Activated naive CD4-positive, alpha-beta T cell treated with anti-CD3 and anti-CD28 coated beads, Interleukin-2, amount 50 U/mL, for 72 hours (primary cell): Measurements from ENCODE around the gene PLEKHG3. TPM values are rescaled to one million over a fixed set of nuclear protein-coding genes. Genes with fewer than 3 reads are reported as not detected.
A peak's percentile ranks its signal among the peaks of the same experiment; 100 is the strongest.

Source experiments
- ATAC-seq, 2 donors: fragments of 150-1000 bp; cut with Tn5 transposase; 2 replicates each; pipeline ENCODE4 v1.10.0; 2021; ENCODE audit warnings: mild to moderate bottlenecking in 2 of 2, moderate library complexity in 2 of 2
- DNase-seq, 2 donors: peaks; one replicate each; pipeline ENCODE4 v3.0.0; 2021 to 2022; ENCODE audit warnings: low spot score in 2 of 2
- H3K27ac Mint-ChIP-seq, 2 donors: one replicate each; pipeline ENCODE4 v1.8.0; 2022; ENCODE audit warnings: mild to moderate bottlenecking in 2 of 2, mixed read lengths in 2 of 2
- H3K36me3 Mint-ChIP-seq, 2 donors: one replicate each; pipeline ENCODE4 v1.8.0; 2022; ENCODE audit warnings: mixed read lengths in 2 of 2
- H3K9me3 Mint-ChIP-seq, 2 donors: one replicate each; pipeline ENCODE4 v1.8.0; 2022; ENCODE audit warnings: mixed read lengths in 2 of 2
- total RNA-seq, 2 donors: library from RNA; stranded (reverse); gene quantifications; one replicate each; pipeline ENCODE4 v1.2.3, GENCODE V29; 2022

The PLEKHG3 gene
- total RNA-seq, 2 donors from 2014 or later = 0.66 to 1.1 TPM

DNA sequence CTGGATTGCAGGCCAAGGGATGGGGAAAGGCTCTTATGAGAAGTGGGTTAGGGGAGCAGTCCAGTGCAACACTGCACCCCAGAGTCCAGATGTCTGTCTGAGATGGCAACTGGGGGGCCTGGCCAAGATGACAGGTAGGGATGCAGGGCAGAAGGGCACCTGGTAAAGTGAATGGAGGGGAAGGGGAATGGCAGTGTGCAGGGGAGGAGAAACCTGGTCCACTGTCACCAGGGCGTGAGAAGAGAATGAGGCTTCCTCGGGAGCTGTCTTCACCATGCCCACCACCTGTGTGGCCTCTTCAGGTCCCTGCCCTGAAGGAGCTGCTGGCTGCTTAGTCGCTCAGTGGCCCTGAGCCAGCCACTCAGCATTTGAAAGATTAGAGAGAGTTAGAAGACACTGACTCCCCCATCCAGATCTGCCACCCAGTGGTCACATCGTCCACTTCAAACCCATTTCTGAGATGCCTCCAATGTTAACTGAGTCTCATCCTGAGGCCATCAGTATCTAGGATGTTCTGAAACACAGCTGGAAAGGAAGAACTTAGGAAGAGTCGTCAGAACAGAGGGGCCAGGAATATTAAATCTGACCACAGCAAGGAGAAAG, 57.3 kb downstream of the PLEKHG3 start:
- DNase-seq = no peak
- no peaks in the 10 kb centered on the region for H3K9me3 Mint-ChIP-seq
- ATAC-seq = no peak
- H3K36me3 Mint-ChIP-seq = no peaks in the 10 kb centered on the region
- H3K27ac Mint-ChIP-seq = no peak overlapping the region

DNA sequence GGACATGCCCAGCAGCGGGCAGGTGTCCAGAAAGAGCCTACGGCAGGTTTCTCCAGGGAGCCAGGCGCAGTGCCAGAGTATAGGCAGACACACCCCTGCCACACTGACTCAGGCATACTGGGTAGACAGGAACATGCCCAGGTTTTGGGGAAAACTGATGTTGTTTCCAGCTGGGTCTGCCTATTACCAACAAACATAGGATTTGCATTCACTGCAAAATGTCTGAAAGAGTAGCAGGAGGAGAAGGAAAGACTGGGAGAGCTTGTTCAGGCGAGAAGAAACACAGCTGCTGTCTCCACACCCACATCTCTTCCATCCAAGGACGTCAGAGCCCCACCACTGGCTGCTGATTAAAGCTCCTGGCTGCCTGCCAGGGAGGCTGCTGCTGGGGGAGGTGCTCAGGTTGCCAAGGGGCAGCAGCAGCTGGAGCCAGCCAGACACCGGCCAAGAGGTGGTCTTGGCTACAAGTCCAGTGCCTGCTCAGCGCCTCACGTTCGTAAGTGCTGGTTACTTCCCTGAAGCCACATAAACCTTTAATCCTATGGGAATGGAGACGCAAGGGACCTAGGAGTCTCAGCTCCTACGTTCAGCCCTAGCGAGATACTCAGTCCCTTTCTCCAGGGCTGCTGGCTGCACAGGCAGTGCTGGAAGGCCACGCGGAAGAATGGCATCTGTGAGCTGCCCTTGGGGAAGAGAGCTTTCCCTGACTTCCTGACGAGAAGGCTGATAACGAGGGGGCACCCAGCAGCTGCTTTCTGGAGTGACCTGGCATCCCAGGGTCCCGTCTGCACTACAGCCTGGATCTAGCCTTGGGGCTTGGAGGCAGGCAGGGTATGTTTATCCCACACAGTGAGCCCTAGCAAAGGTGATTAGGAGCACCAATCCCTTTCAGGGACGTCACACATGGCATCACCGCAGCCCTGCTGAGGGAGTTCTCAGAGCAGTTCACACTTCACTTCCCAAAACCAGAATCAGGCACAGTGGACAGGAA, 58.1 kb downstream of the PLEKHG3 start:
- Mint-ChIP-seq H3K27ac (no peak overlapping the region), H3K9me3 (no peaks in the 10 kb centered on the region), H3K36me3 (no peaks in the 10 kb centered on the region)
- DNase-seq (no peak), ATAC-seq (no peak)

DNA sequence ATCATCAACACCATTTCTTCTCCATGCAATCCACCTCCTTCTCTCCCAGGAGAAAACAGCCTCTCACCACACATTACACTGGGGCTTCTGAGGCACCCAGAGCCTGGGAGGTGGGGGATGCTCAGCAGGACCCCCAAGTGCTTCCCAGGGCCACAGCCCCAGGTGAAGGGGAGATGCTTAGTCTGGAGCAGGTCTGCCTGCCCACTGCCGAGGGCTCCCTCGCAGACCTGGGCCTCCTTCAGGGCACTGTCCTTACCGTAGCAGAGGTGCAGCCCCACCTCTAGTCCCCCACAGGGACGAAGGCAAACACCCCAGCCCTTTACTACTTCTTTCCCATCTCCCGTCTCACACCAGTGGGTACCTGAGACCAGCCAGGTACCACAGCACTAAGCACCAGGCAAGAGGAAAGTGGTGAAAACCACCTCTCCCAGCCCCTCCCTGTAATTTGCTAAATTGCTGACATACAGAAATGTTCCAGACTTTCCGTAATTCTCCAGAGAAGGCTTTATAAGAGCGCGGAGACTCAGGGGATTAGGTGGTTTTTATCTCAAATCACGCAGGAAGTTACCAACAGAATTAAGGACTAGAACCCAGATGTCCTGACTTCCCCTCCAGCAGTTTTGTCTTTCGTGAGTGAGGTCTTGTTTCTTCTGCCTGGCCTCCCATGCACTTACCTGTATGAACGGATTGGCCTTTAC, 59.0 kb downstream of the PLEKHG3 start:
- DNase-seq (no peak), ATAC-seq (no peak)
- Mint-ChIP-seq H3K9me3 (no peaks in the 10 kb centered on the region), H3K36me3 (no peaks in the 10 kb centered on the region), H3K27ac (no peak overlapping the region)

DNA sequence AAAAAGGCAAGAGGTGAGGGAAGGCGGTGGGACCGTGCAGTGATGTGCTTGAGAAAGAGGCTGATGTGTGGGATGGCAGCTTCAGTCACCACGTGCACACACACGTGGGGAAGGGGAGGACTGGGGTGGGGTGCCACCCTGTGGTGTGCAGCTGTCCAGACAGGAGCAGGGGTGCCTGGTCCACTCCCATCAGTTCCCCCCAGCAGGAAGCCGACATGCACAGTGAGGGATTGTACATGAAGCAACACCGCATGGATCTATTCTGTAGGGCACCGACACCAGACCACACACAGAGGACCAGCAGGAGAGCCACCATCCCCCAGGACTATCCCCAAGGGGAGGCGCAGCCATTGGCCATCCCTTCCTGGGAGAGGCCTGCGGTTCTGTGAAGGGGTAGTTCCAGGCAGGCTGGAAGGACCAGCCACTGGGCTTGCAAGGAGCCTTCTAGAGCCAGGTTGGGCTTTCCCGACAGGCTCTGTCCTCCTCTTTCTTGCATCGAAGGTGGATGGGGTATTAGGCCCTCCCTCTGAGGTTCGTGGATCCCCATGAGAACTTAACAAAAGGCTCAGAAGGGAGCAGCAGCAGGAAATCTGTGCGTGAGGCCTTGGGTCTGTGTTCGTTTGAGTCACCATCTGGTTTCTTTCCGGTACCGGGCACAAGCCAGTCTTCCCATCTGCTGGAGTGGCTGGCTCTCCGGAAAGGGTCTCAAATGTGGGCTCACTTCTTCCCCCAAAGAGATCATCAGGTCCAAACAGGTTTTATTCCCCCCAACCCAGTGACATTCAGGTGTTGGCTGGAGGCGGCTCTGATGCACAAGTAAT, 59.8 kb downstream of the PLEKHG3 start:
- no peaks in the 10 kb centered on the region for H3K9me3 Mint-ChIP-seq
- no peaks in the 10 kb centered on the region for H3K36me3 Mint-ChIP-seq
- ATAC-seq (no peak), DNase-seq (no peak)
- H3K27ac Mint-ChIP-seq = peak overlapping the region in 1 of 2 donors; percentile 6

DNA sequence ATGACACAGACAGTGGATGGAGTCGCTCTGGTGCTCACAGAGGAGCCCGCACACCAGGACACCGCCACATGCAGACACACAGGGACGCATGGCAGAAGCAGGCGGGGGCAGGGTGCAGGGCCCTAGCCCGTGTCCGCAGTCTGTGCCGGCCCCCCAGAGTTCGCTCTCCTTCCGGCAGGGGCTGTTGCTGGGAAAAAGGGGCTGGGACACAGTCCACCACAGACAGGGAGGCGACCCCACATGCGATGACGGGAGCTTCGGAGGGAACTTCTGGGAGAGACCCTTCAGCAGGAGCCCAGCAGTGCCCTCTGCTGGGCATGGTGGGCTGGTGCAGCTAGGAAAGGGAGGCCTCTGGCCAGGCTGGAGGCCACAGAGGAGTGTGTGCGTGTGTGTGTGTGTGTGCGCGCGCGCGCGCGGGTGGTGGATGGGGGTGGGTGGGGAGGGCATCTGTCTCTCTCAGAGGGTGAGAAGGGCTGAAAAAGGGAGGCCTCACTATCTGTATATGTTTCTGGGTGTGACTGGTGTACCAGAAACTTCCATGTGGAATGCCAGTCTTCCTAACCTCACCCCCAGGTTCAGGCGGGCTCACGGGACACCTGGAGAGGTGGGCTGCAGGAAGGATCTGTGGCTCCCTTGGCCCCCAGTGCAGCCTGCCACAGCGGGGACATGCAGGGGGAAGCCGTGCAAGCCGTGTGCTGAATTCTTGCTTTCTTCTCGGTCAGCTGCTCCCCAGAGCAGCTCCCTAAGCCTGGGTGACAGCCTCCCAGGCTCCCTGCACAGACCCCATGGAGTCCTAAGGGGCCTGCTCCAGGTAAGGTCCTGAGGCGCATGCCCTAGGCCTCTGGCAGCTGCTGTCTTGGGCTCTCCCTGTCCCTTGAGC, 60.7 kb downstream of the PLEKHG3 start:
- no peak overlapping the region for H3K27ac Mint-ChIP-seq
- no peaks in the 10 kb centered on the region for H3K36me3 Mint-ChIP-seq

DNA sequence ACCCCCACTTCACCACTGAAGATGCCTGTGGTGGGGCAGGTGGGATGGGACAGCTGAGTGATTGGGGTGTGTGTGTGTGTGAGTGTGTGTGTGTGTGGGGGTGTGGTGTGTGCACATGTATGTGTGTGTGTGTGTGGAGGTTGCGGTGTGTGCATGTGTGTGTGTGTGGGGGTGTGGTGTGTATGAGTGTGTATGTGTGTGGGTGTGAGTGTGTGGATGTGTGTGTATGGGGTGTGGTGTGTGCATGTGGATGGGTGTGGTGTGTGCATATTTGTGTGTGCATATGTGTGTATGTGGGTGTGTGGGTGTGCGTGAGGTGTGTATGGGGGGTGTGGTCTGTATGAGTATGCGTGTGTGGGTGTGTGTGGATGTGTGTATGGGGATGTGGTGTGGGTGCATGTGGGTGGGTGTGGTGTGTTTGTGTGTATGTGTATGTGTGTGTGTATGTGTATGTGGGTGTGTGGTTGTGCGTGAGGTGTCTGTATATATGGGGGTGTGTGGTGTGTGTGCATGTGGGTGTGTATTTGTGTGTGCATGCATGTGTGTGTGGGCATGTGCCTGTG, 61.6 kb downstream of the PLEKHG3 start:
- no peaks in the 10 kb centered on the region for H3K36me3 Mint-ChIP-seq
- no peak overlapping the region for H3K27ac Mint-ChIP-seq
- H3K9me3 Mint-ChIP-seq = no peaks in the 10 kb centered on the region
- DNase-seq = no peak
- no peak for ATAC-seq

More for the DNA sequence above, 60.7 kb downstream of the PLEKHG3 start:
- DNase-seq (peak; percentile 71 to 73), ATAC-seq (peak; percentile 75 to 79)
- H3K9me3 Mint-ChIP-seq = no peaks in the 10 kb centered on the region

DNA sequence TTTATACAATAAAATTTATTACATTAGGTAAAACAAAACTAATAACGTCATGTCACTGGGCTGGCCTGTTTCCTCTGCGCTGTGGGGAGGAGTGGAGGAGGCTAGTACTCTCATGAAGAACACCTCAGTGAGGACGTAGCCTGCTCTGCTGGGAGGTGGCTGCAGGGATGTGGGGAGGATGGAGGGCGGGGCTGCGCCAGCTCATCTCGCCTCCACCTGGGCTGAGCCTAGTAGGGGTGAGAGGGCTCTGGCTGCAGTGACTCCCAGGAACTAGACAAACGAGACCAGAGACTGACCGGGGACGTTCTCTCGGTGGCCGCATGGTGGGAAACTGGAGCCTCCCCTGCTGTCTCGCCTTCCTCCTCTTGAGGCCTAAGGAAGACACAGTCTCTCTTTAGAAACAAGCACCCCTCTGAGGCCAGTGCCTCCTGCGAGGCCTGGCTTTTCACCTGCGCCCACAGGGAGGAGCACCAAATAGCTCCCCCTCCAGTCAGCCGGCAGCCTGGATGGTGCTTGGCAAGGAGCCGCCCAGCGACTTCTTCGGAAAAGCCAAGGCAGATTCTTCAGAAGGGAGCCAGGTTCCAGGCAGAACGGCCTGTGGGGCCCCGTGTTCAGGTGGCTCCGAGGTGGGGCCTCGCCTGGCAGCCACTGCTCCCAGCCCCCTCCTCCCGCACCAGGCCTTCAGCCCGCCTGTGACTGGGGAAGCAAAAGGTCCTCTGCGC, 62.4 kb downstream of the PLEKHG3 start:
- Mint-ChIP-seq H3K27ac (no peak overlapping the region), H3K9me3 (no peaks in the 10 kb centered on the region), H3K36me3 (no peaks in the 10 kb centered on the region)
- no peak for DNase-seq
- ATAC-seq = no peak

DNA sequence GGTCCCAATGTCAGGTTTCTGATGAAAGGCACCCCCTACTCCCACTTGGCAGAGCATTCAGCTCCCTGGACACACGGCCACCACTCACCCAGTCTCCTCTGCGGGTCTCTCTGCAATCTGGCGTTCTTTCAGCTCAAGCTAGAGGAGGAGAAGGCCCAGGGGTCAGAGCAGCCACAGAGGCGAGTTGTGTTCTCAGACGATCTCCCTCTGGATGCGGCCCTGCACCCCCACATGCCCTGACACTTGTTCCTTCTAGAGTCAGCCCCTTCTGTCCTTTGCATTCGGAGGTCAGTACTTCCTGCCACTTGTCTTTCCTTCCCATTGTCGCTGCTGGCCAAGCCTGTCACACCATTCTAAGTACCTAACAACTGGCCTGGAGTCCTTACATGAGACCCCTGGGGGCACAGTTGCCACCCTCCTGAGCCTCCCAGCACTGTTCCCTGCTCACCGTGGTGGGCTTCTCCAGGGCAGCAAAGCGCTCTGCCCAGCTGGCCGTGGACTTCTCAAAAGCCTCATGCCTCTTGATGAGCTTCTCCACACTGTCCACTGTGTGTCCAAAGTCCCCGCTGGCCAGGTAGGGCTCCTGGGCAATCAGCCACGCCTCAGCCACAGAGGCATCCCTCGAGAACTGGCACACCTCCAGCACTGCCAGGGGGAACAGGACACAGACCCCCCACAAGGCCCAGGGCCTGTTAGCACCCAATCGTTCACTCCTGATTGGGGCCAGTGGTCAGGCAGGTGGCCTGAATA, 63.2 kb downstream of the PLEKHG3 start:
- DNase-seq = no peak
- Mint-ChIP-seq H3K27ac (no peak overlapping the region), H3K36me3 (no peaks in the 10 kb centered on the region), H3K9me3 (no peaks in the 10 kb centered on the region)
- ATAC-seq = no peak

DNA sequence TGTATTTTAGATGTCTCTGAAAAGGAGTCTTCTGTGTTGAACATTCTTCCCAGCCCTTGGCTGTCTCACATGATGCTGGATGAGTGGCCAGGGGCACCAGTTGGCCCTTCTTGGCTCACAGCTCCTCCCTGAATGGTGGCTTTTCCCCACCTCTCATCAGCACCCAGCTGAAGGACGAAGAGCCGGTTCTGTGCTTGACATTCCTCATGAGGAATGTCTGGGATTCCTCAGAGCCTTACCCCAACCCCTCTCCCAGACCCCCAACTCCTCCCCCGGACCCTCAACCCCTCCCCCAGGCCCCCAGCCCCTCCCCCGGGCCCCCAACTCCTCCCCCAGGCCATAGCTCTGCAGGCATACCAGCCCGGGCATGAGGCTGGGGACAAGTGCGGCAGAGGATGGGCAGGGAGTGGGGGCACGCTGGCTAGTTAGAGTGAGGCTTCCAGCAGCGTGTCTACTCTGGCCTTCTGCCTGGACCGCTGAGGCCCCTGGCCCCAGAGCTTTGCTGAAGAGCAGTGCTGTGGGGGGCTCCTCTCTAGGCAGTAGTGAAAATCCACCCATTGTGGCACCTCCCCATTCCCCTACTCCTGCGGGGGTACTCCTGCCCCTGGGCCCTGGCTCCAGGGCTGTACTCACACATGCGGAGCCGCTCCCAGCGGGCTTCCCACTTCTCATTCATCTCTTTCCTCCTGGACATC, 64.3 kb downstream of the PLEKHG3 start:
- H3K27ac Mint-ChIP-seq = no peak overlapping the region
- ATAC-seq (no peak), DNase-seq (no peak)
- no peaks in the 10 kb centered on the region for H3K36me3 Mint-ChIP-seq
- H3K9me3 Mint-ChIP-seq = no peaks in the 10 kb centered on the region

DNA sequence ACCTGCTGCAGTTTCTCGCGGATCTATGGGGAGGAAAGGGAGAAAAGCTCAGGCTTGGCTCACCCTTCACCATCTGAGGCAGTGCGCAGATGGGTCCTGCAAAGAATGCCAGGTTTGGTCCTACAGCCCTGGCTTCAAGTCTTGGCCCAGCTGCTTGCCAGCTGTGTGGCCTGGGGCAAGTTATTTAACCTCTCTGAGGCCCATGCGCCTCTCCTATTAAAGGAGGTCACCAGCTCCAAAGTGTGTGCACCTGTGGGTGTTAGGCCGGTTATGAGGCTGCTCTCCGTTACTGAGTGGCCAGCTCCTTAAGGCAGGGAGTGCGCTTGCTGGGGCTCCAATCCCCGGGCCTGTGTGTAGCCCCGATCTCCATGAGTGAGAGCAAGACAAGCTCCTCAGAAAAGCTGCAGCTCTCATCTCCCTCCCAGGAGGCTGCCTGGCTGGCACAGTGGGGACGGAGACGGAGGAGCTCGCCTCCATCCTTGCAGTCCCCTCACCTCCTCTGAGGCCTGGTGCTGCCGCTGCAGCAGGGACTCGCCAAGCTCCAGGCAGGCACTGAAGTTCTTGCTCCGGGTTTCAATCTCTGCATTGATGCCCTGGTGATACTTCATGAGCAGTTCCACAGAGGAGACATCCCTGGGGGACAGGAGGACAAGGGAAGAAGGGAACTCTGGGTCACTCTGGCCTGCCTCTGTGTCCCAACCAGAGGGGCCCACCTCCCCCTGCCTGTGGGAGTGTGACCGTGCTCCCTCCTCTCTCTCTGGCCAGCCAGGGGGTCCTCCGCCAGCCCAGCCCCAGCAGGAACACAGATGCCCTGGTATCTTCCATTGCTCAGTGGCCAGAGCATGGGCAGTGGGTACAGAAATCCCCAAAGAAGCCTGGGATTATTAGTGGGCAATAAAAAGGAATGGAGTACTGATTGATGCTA, 65.1 kb downstream of the PLEKHG3 start:
- Mint-ChIP-seq H3K9me3 (no peaks in the 10 kb centered on the region), H3K36me3 (no peaks in the 10 kb centered on the region), H3K27ac (no peak overlapping the region)
- no peak for ATAC-seq
- DNase-seq = no peak

DNA sequence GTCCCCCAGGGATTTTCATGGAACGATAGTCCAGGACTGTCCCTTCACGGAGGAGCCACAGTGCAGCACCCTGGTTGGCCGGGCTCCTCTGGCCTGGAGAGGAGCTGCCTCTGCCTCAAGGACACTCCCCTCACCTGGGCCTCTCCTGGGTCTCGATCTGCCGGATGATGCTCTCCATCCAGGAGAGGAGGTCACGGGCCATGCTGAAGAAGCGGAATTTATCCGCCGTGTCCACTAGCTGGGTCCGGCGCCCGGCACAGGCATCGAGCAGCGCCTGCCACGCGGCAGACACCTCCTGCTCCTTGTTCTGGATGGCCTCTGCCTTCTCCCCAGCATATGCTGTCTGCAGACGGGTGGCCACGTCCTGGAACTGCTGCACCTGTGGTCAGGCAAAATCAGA, 66.5 kb downstream of the PLEKHG3 start:
- Mint-ChIP-seq H3K9me3 (no peaks in the 10 kb centered on the region), H3K36me3 (no peaks in the 10 kb centered on the region), H3K27ac (no peak overlapping the region)
- DNase-seq = no peak
- ATAC-seq = no peak

DNA sequence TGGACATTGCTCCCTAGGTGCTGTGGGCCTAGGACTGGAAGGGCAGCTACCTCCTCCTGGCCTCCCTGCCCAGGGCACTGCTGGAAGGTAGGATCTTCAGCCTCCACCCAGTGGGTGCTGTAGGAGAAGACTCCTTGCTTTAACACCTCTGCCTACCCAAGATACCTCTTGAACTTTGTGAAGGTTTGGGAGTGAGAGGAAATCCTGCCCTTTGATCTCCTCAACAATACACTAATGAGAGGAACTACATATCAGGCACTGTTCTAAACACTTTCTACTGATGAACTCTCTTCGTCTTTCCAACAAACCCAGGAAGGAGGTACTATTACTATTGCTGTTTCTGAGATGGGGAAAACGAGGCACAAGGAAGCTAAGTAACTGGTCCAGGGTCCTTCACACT, 66.9 kb downstream of the PLEKHG3 start:
- no peaks in the 10 kb centered on the region for H3K36me3 Mint-ChIP-seq
- no peak overlapping the region for H3K27ac Mint-ChIP-seq
- no peaks in the 10 kb centered on the region for H3K9me3 Mint-ChIP-seq
- DNase-seq (no peak), ATAC-seq (no peak)

DNA sequence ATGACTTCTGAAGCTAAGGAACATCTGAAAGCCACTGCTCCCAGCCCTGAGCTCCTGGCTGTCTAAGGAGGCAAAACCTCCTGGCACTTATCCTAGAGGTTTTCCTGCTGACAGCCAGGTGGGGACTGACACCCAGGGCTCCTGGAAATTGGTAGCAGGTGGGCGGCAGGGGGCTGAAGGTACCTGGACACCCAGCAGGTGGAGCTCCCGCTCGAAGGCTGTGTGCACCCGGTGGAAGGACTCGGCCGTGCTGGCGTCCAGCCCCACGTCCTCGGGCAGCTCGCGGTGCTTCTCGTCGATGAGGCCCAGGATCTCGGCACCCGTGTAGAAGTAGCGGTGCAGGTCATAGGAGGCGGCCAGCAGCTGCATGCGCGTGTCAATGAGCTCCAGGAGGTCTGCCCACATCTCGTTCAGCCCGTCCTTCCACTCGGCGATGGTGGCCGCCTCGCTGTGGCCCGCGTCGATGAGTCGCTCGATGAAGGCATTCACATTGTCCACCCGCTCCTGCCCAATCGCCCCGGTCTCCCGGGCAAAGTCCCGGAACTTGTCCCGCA, 68.2 kb downstream of the PLEKHG3 start:
- ATAC-seq (no peak), DNase-seq (no peak)
- Mint-ChIP-seq H3K9me3 (no peaks in the 10 kb centered on the region), H3K27ac (no peak overlapping the region), H3K36me3 (no peaks in the 10 kb centered on the region)
